ENCODE results near the gene TMEM119. TPM values are rescaled to one million over a fixed set of nuclear protein-coding genes. Genes with fewer than 3 reads are reported as not detected.

TMEM119 gene
- total RNA-seq, 2 experiments from 2014 or later: not detected

- no peaks in the 10 kb centered on the region for H3K27me3 Mint-ChIP-seq (ENCODE audit: low read depth)
- H3K4me3 Mint-ChIP-seq: no peak overlapping the region
- ATAC-seq: no peak
- POLR2A ChIA-PET: interaction anchor here (1.1 kb wide), 1 partner anchor 8 kb away, joined by 3 read pairs; no protein-coding TSS in a partner anchor
- no peaks in the 10 kb centered on the region for H3K9me3 Mint-ChIP-seq (ENCODE audit: insufficient read depth)
- H3K27ac Mint-ChIP-seq: no peak overlapping the region
- CTCF ChIA-PET: interaction anchor here (1.3 to 5.5 kb wide), 3 partner anchors 12 to 162 kb away, joined by 3 to 30 read pairs (median 5); no protein-coding TSS in a partner anchor
- H3K4me1 Mint-ChIP-seq (ENCODE audit: low read depth): peaks cover 45% of the 10 kb centered on the region
- peaks cover 31% of the 10 kb centered on the region for H3K36me3 Mint-ChIP-seq (ENCODE audit: low read depth)
- DNase-seq: no peak
These were observed 43.0 kb upstream of the TMEM119 start for GRCh38 chr12:108640802-108641445.

- ATAC-seq (no peak), DNase-seq (no peak)
- H3K4me1 Mint-ChIP-seq (ENCODE audit: low read depth): peaks cover 48% of the 10 kb centered on the region
- no peak overlapping the region for H3K27ac Mint-ChIP-seq
- ChIA-PET CTCF (interaction anchor here (0.9 to 5.5 kb wide), 7 partner anchors 19 to 165 kb away, joined by 3 to 31 read pairs (median 6); no protein-coding TSS in a partner anchor), POLR2A (interaction anchor here (1.0 to 2.5 kb wide), 3 partner anchors 63 to 218 kb away, joined by 3 to 6 read pairs (median 4); partner anchors contain the start of genes ISCU and SSH1)
- H3K36me3 Mint-ChIP-seq (ENCODE audit: low read depth): peaks cover 19% of the 10 kb centered on the region
- no peak overlapping the region for H3K4me3 Mint-ChIP-seq
- no peaks in the 10 kb centered on the region for H3K27me3 Mint-ChIP-seq (ENCODE audit: low read depth)
- no peaks in the 10 kb centered on the region for H3K9me3 Mint-ChIP-seq (ENCODE audit: insufficient read depth)
These were observed 41.3 kb upstream of the TMEM119 start for GRCh38 chr12:108638997-108639822.

GRCh38 chr12:108638141-108638827 lies 40.4 kb upstream of the TMEM119 start:
- POLR2A ChIA-PET: interaction anchor here (1.1 to 2.5 kb wide), 4 partner anchors 8 to 76 kb away, joined by 3 to 6 read pairs (median 4); partner anchors contain the start of gene ISCU
- DNase-seq (no peak), ATAC-seq (no peak)
- no peaks in the 10 kb centered on the region for H3K27me3 Mint-ChIP-seq (ENCODE audit: low read depth)
- H3K4me3 Mint-ChIP-seq: no peak overlapping the region
- no peaks in the 10 kb centered on the region for H3K9me3 Mint-ChIP-seq (ENCODE audit: insufficient read depth)
- H3K4me1 Mint-ChIP-seq (ENCODE audit: low read depth): peaks cover 54% of the 10 kb centered on the region
- H3K27ac Mint-ChIP-seq: no peak overlapping the region
- CTCF ChIA-PET: interaction anchor here (1.5 to 13.3 kb wide), 5 partner anchors 20 to 312 kb away, joined by 3 to 250 read pairs (median 30); no protein-coding TSS in a partner anchor
- peaks cover 24% of the 10 kb centered on the region for H3K36me3 Mint-ChIP-seq (ENCODE audit: low read depth)

GRCh38 chr12:108637222-108637971 lies 39.5 kb upstream of the TMEM119 start:
- H3K4me3 Mint-ChIP-seq: peak overlapping the region; percentile 18
- no peak for DNase-seq
- H3K27me3 Mint-ChIP-seq (ENCODE audit: low read depth): no peaks in the 10 kb centered on the region
- H3K4me1 Mint-ChIP-seq (ENCODE audit: low read depth): peaks cover 54% of the 10 kb centered on the region
- CTCF ChIA-PET: interaction anchor here (0.8 to 13.3 kb wide), 8 partner anchors 9 to 313 kb away, joined by 3 to 250 read pairs (median 10); partner anchors contain the start of gene ISCU
- peaks cover 32% of the 10 kb centered on the region for H3K36me3 Mint-ChIP-seq (ENCODE audit: low read depth)
- peak overlapping the region; percentile 25 for H3K27ac Mint-ChIP-seq
- no peaks in the 10 kb centered on the region for H3K9me3 Mint-ChIP-seq (ENCODE audit: insufficient read depth)
- ATAC-seq: no peak
- POLR2A ChIA-PET: interaction anchor here (1.3 to 10.9 kb wide), 4 partner anchors 9 to 75 kb away, joined by 4 to 115 read pairs (median 6); partner anchors contain the start of gene ISCU

- ATAC-seq: no peak
- Mint-ChIP-seq H3K4me3 (peak overlapping the region; percentile 100), H3K9me3 (ENCODE audit: insufficient read depth) (no peaks in the 10 kb centered on the region), H3K27me3 (ENCODE audit: low read depth) (no peaks in the 10 kb centered on the region), H3K27ac (peak overlapping the region; percentile 99), H3K4me1 (ENCODE audit: low read depth) (peaks cover 56% of the 10 kb centered on the region), H3K36me3 (ENCODE audit: low read depth) (peaks cover 42% of the 10 kb centered on the region)
- ChIA-PET POLR2A (interaction anchor here (1.3 to 10.9 kb wide), 9 partner anchors 11 to 457 kb away, joined by 3 to 121 read pairs (median 6); partner anchors contain the start of genes ALKBH2, ISCU and SART3), CTCF (interaction anchor here (1.2 to 13.3 kb wide), 13 partner anchors 9 to 168 kb away, joined by 3 to 250 read pairs (median 12); partner anchors contain the start of gene ISCU)
- DNase-seq: no peak
These were observed 38.3 kb upstream of the TMEM119 start for GRCh38 chr12:108635997-108636808.

GRCh38 chr12:108635201-108635996 lies 37.5 kb upstream of the TMEM119 start:
- POLR2A ChIA-PET: interaction anchor here (1.0 to 10.9 kb wide), 13 partner anchors 11 to 457 kb away, joined by 3 to 121 read pairs (median 4); partner anchors contain the start of genes ALKBH2, ISCU, SART3 and SSH1
- peak; percentile 42 for ATAC-seq
- H3K9me3 Mint-ChIP-seq (ENCODE audit: insufficient read depth): no peaks in the 10 kb centered on the region
- CTCF ChIA-PET: interaction anchor here (1.0 to 13.3 kb wide), 13 partner anchors 8 to 168 kb away, joined by 3 to 250 read pairs (median 12); partner anchors contain the start of gene ISCU
- H3K36me3 Mint-ChIP-seq (ENCODE audit: low read depth): peaks cover 45% of the 10 kb centered on the region
- peaks cover 56% of the 10 kb centered on the region for H3K4me1 Mint-ChIP-seq (ENCODE audit: low read depth)
- peak overlapping the region; percentile 99 for H3K27ac Mint-ChIP-seq
- H3K27me3 Mint-ChIP-seq (ENCODE audit: low read depth): no peaks in the 10 kb centered on the region
- peak; percentile 79 for DNase-seq
- H3K4me3 Mint-ChIP-seq: peak overlapping the region; percentile 100

GRCh38 chr12:108634341-108634751 lies 36.5 kb upstream of the TMEM119 start:
- Mint-ChIP-seq H3K9me3 (ENCODE audit: insufficient read depth) (no peaks in the 10 kb centered on the region), H3K4me3 (peak overlapping the region; percentile 100), H3K27me3 (ENCODE audit: low read depth) (no peaks in the 10 kb centered on the region), H3K27ac (peak overlapping the region; percentile 99), H3K36me3 (ENCODE audit: low read depth) (peaks cover 52% of the 10 kb centered on the region), H3K4me1 (ENCODE audit: low read depth) (peaks cover 61% of the 10 kb centered on the region)
- ChIA-PET POLR2A (interaction anchor here (0.5 to 10.9 kb wide), 12 partner anchors 13 to 223 kb away, joined by 3 to 121 read pairs (median 5); partner anchors contain the start of genes ISCU, SART3 and SSH1), CTCF (interaction anchor here (1.0 to 13.3 kb wide), 9 partner anchors 12 to 169 kb away, joined by 3 to 250 read pairs (median 16); no protein-coding TSS in a partner anchor)
- DNase-seq: peak; percentile 75
- ATAC-seq: peak; percentile 3

- peaks cover 63% of the 10 kb centered on the region for H3K4me1 Mint-ChIP-seq (ENCODE audit: low read depth)
- H3K9me3 Mint-ChIP-seq (ENCODE audit: insufficient read depth): no peaks in the 10 kb centered on the region
- peak within 1 kb of the TSS; percentile 99 for H3K27ac Mint-ChIP-seq
- DNase-seq (peak; percentile 92), ATAC-seq (peak; percentile 59)
- ChIA-PET POLR2A (interaction anchor here (1.1 to 10.9 kb wide), 10 partner anchors 8 to 223 kb away, joined by 3 to 121 read pairs (median 5); partner anchors contain the start of genes ISCU, SART3 and SSH1), CTCF (interaction anchor here (1.3 to 13.3 kb wide), 12 partner anchors 13 to 170 kb away, joined by 3 to 250 read pairs (median 12); partner anchors contain the start of genes ISCU and SART3)
- H3K4me3 Mint-ChIP-seq: peak within 1 kb of the TSS; percentile 100
- H3K27me3 Mint-ChIP-seq (ENCODE audit: low read depth): no peaks in the 10 kb centered on the region
- H3K36me3 Mint-ChIP-seq (ENCODE audit: low read depth): peaks cover 55% of the 10 kb centered on the region
These were observed 35.8 kb upstream of the TMEM119 start, which contains the start of gene SELPLG for GRCh38 chr12:108633534-108634248. TSS of gene SELPLG (minus strand) at chr12:108633894. CDS start at chr12:108624307, 9,587 bp downstream.

Measured in activated CD8-positive, alpha-beta T cell treated with anti-CD3 and anti-CD28 coated beads, Interleukin-2, amount 10 ng/mL, durations not matched to agents 7 days and 5 days (primary cell).